WTC11 (cell line): Measurements from ENCODE around the gene FLCN. TPM values are rescaled to one million over a fixed set of nuclear protein-coding genes. Genes with fewer than 3 reads are reported as not detected.

Experiments used
- ATAC-seq: fragments of 200-7000 bp; cut with Tn5 transposase; 2 replicates; pipeline ENCODE4 v1.10.0; 2021; ENCODE audit warnings: mild to moderate bottlenecking, moderate library complexity
- CTCF ChIA-PET: fragments of 300-600 bp; sonication (Branson Sonifier 250); formaldehyde crosslinking; loops from one replicate; lab custom pipeline; 2021; ENCODE audit warnings: antibody characterized with exemption; lab: Charles Lee
- POLR2A ChIA-PET: fragments of 350-600 bp; sonication (Branson Sonifier 250); formaldehyde crosslinking; loops from one replicate; lab custom pipeline; 2021; ENCODE audit warnings: antibody characterized with exemption; lab: Charles Lee
- DNase-seq: peaks from one replicate; pipeline ENCODE4 v3.0.0; 2021; ENCODE audit warnings: low spot score
- H3K27ac Mint-ChIP-seq: 2 replicates; pipeline ENCODE4 v1.8.0; 2021; ENCODE audit warnings: mixed read lengths
- H3K27me3 Mint-ChIP-seq: 2 replicates; pipeline ENCODE4 v1.8.0; 2021; ENCODE audit warnings: low read depth, mild to moderate bottlenecking, moderate library complexity, mixed read lengths
- H3K36me3 Mint-ChIP-seq: 2 replicates; pipeline ENCODE4 v1.8.0; 2021; ENCODE audit warnings: mixed read lengths
- H3K4me1 Mint-ChIP-seq: 2 replicates; pipeline ENCODE4 v1.8.0; 2022; ENCODE audit warnings: mixed read lengths
- H3K4me3 Mint-ChIP-seq: 2 replicates; pipeline ENCODE4 v1.8.0; 2021; ENCODE audit warnings: mild to moderate bottlenecking, moderate library complexity, mixed read lengths
- H3K9me3 Mint-ChIP-seq: 2 replicates; pipeline ENCODE4 v1.8.0; 2021; ENCODE audit warnings: mixed read lengths
- CBFB ChIP-seq: sonication (generic); formaldehyde crosslinking; IDR thresholded peaks from 2 replicates; pipeline ENCODE4 v1.8.1; 2022; ENCODE audit warnings: mild to moderate bottlenecking, low read depth, missing genetic modification reagents
- FOXK1 ChIP-seq: sonication (generic); formaldehyde crosslinking; IDR thresholded peaks from 2 replicates; pipeline ENCODE4 v1.8.0; 2022; ENCODE audit warnings: mild to moderate bottlenecking, moderate library complexity, missing genetic modification reagents
- FOXP1 ChIP-seq: sonication (generic); formaldehyde crosslinking; IDR thresholded peaks from 2 replicates; pipeline ENCODE4 v1.8.0; 2022; ENCODE audit warnings: missing genetic modification reagents, mild to moderate bottlenecking, moderate library complexity, borderline replicate concordance
- HMGA2 ChIP-seq: fragments of 250-450 bp; sonication (Bioruptor Pico); IDR thresholded peaks from 2 replicates; pipeline ENCODE4 v1.4.0; 2021; ENCODE audit warnings: mild to moderate bottlenecking, moderate library complexity
- MYBL2 ChIP-seq: sonication (generic); formaldehyde crosslinking; IDR thresholded peaks from 2 replicates; pipeline ENCODE4 v1.8.1; 2023; ENCODE audit warnings: mild to moderate bottlenecking, moderate library complexity, missing genetic modification reagents
- NFE2L1 ChIP-seq: sonication (generic); formaldehyde crosslinking; IDR thresholded peaks from 2 replicates; pipeline ENCODE4 v1.8.1; 2023; ENCODE audit warnings: missing genetic modification reagents
- NFYB ChIP-seq: sonication (generic); formaldehyde crosslinking; conservative IDR thresholded peaks from 2 replicates; pipeline ENCODE4 v1.8.0; 2022; ENCODE audit warnings: low read depth, missing genetic modification reagents
- PRRX2 ChIP-seq: fragments of 250-450 bp; sonication (Bioruptor Pico); IDR thresholded peaks from 2 replicates; pipeline ENCODE4 v1.8.0; 2021; ENCODE audit warnings: mild to moderate bottlenecking
- SMAD3 ChIP-seq: sonication (generic); formaldehyde crosslinking; IDR thresholded peaks from 2 replicates; pipeline ENCODE4 v1.8.0; 2022; ENCODE audit warnings: missing genetic modification reagents, mild to moderate bottlenecking, borderline replicate concordance
- ZNF138 ChIP-seq: sonication (generic); formaldehyde crosslinking; conservative IDR thresholded peaks from 2 replicates; pipeline ENCODE4 v1.8.1; 2022; ENCODE audit warnings: mild to moderate bottlenecking, moderate library complexity, missing genetic modification reagents
- ZNF317 ChIP-seq: sonication (generic); formaldehyde crosslinking; IDR thresholded peaks from 2 replicates; pipeline ENCODE4 v1.8.1; 2023; ENCODE audit warnings: low read depth, mild to moderate bottlenecking, moderate library complexity, missing genetic modification reagents, borderline replicate concordance
- ZNF396 ChIP-seq: fragments of 250-450 bp; sonication (Bioruptor Pico); IDR thresholded peaks from 2 replicates; pipeline ENCODE4 v1.8.0; 2021; ENCODE audit warnings: mild to moderate bottlenecking, moderate library complexity, borderline replicate concordance
- ZNF416 ChIP-seq: fragments of 250-450 bp; sonication (Bioruptor Pico); IDR thresholded peaks from 2 replicates; pipeline ENCODE4 v1.9.0; 2021; ENCODE audit warnings: mild to moderate bottlenecking, inconsistent platforms
- ZNF423 ChIP-seq: fragments of 250-450 bp; sonication (Bioruptor Pico); IDR thresholded peaks from 2 replicates; pipeline ENCODE4 v2.1.2; 2022; ENCODE audit warnings: mild to moderate bottlenecking, moderate library complexity
- total RNA-seq: library from RNA; stranded (reverse); gene quantifications from 3 replicates; pipeline ENCODE4 v1.2.3, GENCODE V29; 2021
- TF ChIP-seq, protein P1 (sequence below): sonication (generic); formaldehyde crosslinking; IDR thresholded peaks from 2 replicates; pipeline ENCODE4 v1.8.0; 2022; ENCODE audit warnings: mild to moderate bottlenecking, missing genetic modification reagents
- TF ChIP-seq, protein P2 (sequence below): sonication (generic); formaldehyde crosslinking; conservative IDR thresholded peaks from 2 replicates; pipeline ENCODE4 v1.8.1; 2022; ENCODE audit warnings: mild to moderate bottlenecking, missing genetic modification reagents
- TF ChIP-seq, protein P3 (sequence below): sonication (generic); formaldehyde crosslinking; IDR thresholded peaks from 2 replicates; pipeline ENCODE4 v1.8.0; 2022; ENCODE audit warnings: mild to moderate bottlenecking, missing genetic modification reagents
- TF ChIP-seq, protein P4 (sequence below): sonication (generic); formaldehyde crosslinking; IDR thresholded peaks from 2 replicates; pipeline ENCODE4 v1.8.1; 2022; ENCODE audit warnings: mild to moderate bottlenecking, moderate library complexity, missing genetic modification reagents
- TF ChIP-seq, protein P5 (sequence below): fragments of 250-450 bp; sonication (Bioruptor Pico); IDR thresholded peaks from 2 replicates; pipeline ENCODE4 v1.9.0; 2021; ENCODE audit warnings: mild to moderate bottlenecking, borderline replicate concordance
- TF ChIP-seq, protein P6 (sequence below): fragments of 250-450 bp; sonication (Bioruptor Pico); IDR thresholded peaks from 2 replicates; pipeline ENCODE4 v1.9.0; 2021; ENCODE audit warnings: mild to moderate bottlenecking
- TF ChIP-seq, protein P7 (sequence below): fragments of 250-450 bp; sonication (Bioruptor Pico); IDR thresholded peaks from 2 replicates; pipeline ENCODE4 v1.9.0; 2021; ENCODE audit warnings: mild to moderate bottlenecking

Gene FLCN
- total RNA-seq, 1 experiment from 2014 or later: 40.8 TPM

DNA sequence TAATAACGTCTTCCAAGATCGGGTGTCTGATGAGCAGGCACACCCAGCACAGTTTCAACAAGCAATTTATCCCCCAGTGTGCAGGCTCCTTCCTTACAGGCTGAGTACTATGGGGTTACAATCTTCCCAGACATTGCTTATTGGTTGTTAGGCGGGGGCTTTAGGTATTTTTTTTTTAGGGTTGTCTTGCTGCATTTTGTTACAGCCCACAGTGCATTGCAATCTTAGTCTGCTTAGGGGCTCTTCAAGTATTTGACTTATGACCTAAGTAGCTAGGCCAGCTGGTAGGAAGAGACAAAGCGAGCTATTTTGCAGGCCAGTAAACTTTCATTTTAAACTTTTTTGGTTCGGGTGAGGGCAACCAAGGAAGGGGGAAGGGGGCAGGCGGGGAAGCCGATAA lies 36.7 kb downstream of the FLCN start:
- ATAC-seq (no peak), DNase-seq (no peak)
- TF ChIP-seq FOXK1 (no peak), ZNF416 (CRISPR knock-in tag) (no peak), ZNF423 (CRISPR knock-in tag) (no peak)
- TF ChIP-seq, protein P1, sequence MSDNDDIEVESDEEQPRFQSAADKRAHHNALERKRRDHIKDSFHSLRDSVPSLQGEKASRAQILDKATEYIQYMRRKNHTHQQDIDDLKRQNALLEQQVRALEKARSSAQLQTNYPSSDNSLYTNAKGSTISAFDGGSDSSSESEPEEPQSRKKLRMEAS (CRISPR knock-in tag): no peak
- TF ChIP-seq, protein P2, sequence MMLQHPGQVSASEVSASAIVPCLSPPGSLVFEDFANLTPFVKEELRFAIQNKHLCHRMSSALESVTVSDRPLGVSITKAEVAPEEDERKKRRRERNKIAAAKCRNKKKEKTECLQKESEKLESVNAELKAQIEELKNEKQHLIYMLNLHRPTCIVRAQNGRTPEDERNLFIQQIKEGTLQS (CRISPR knock-in tag): no peak
- H3K27ac Mint-ChIP-seq: no peak overlapping the region
- CTCF ChIA-PET: interaction anchor here (1.0 kb wide), 1 partner anchor 59 kb away, joined by 5 read pairs; no protein-coding TSS in a partner anchor
- H3K4me3 Mint-ChIP-seq: no peak overlapping the region
- no peaks in the 10 kb centered on the region for H3K9me3 Mint-ChIP-seq
- POLR2A ChIA-PET: no interaction called here
- peaks cover 2% of the 10 kb centered on the region; the same call in 1 of the 2 replicates for H3K27me3 Mint-ChIP-seq
- H3K4me1 Mint-ChIP-seq: no peaks in the 10 kb centered on the region
- H3K36me3 Mint-ChIP-seq: no peaks in the 10 kb centered on the region

DNA sequence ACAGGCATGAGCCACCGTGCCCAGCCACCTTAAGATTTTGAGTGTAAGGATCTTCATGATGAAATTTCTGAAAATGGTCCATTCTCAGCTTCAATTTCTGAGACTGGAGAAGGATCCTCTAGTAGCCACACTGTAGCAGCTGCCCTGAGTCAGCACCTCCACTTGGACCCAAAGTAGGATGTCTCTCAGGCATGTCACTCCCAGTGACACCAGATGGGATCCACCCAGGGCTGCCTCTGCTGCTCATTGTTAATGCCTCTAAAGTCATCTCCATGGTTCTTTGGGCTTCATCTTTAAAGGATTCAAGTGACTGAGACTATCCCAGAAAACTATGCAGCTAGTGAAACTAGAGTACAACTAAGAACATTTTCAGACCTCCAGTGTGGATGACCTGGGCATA lies 38.7 kb downstream of the FLCN start:
- Mint-ChIP-seq H3K4me1 (no peaks in the 10 kb centered on the region), H3K36me3 (no peaks in the 10 kb centered on the region), H3K27ac (no peak overlapping the region), H3K27me3 (no peaks in the 10 kb centered on the region), H3K9me3 (no peaks in the 10 kb centered on the region), H3K4me3 (no peak overlapping the region)
- DNase-seq: no peak
- POLR2A ChIA-PET: no interaction called here
- CTCF ChIA-PET: no interaction called here
- ATAC-seq: no peak
- no peak for TF ChIP-seq ZNF138 (CRISPR knock-in tag)
- TF ChIP-seq HMGA2: no peak
- no peak for TF ChIP-seq MYBL2 (CRISPR knock-in tag)
- TF ChIP-seq FOXP1 (CRISPR knock-in tag): no peak
- TF ChIP-seq, protein P2 (CRISPR knock-in tag): no peak
- no peak for TF ChIP-seq NFYB (CRISPR knock-in tag)
- TF ChIP-seq, protein P3, sequence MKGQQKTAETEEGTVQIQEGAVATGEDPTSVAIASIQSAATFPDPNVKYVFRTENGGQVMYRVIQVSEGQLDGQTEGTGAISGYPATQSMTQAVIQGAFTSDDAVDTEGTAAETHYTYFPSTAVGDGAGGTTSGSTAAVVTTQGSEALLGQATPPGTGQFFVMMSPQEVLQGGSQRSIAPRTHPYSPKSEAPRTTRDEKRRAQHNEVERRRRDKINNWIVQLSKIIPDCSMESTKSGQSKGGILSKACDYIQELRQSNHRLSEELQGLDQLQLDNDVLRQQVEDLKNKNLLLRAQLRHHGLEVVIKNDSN (CRISPR knock-in tag): no peak
- TF ChIP-seq NFE2L1 (CRISPR knock-in tag): no peak
- TF ChIP-seq, protein P4, sequence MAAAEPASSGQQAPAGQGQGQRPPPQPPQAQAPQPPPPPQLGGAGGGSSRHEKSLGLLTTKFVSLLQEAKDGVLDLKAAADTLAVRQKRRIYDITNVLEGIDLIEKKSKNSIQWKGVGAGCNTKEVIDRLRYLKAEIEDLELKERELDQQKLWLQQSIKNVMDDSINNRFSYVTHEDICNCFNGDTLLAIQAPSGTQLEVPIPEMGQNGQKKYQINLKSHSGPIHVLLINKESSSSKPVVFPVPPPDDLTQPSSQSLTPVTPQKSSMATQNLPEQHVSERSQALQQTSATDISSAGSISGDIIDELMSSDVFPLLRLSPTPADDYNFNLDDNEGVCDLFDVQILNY (CRISPR knock-in tag): no peak

DNA sequence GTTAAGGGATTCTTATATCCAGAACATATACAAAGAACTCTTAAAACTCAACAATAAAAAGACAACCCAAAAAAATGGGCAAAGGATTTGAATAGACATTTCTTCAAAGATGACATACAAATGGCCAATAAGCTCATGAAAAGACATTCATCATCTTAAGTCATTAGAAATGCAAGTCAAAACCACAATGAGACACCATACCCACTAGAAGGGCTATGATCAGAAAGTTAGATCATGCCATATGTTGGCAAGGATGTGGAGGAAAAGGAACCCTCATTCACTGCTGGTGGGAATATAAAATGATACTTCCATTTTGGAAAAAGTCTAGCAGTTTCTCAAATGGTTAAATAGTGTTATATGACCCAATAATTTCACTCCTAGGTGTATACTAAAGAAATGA lies 40.2 kb downstream of the FLCN start:
- no peaks in the 10 kb centered on the region for H3K36me3 Mint-ChIP-seq
- no peak overlapping the region for H3K27ac Mint-ChIP-seq
- H3K4me1 Mint-ChIP-seq: no peaks in the 10 kb centered on the region
- DNase-seq (no peak), ATAC-seq (no peak)
- no peaks in the 10 kb centered on the region for H3K9me3 Mint-ChIP-seq
- no peak overlapping the region for H3K4me3 Mint-ChIP-seq
- H3K27me3 Mint-ChIP-seq: no peaks in the 10 kb centered on the region
- CTCF ChIA-PET: interaction anchor here (1.4 kb wide), 1 partner anchor 55 kb away, joined by 8 read pairs; no protein-coding TSS in a partner anchor
- POLR2A ChIA-PET: no interaction called here
- TF ChIP-seq ZNF396 (CRISPR knock-in tag) (no peak), CBFB (CRISPR knock-in tag) (no peak), SMAD3 (CRISPR knock-in tag) (no peak), NFE2L1 (CRISPR knock-in tag) (no peak), PRRX2 (CRISPR knock-in tag) (no peak), FOXP1 (CRISPR knock-in tag) (no peak), NFYB (CRISPR knock-in tag) (no peak), ZNF317 (no peak)
- TF ChIP-seq, protein P5, sequence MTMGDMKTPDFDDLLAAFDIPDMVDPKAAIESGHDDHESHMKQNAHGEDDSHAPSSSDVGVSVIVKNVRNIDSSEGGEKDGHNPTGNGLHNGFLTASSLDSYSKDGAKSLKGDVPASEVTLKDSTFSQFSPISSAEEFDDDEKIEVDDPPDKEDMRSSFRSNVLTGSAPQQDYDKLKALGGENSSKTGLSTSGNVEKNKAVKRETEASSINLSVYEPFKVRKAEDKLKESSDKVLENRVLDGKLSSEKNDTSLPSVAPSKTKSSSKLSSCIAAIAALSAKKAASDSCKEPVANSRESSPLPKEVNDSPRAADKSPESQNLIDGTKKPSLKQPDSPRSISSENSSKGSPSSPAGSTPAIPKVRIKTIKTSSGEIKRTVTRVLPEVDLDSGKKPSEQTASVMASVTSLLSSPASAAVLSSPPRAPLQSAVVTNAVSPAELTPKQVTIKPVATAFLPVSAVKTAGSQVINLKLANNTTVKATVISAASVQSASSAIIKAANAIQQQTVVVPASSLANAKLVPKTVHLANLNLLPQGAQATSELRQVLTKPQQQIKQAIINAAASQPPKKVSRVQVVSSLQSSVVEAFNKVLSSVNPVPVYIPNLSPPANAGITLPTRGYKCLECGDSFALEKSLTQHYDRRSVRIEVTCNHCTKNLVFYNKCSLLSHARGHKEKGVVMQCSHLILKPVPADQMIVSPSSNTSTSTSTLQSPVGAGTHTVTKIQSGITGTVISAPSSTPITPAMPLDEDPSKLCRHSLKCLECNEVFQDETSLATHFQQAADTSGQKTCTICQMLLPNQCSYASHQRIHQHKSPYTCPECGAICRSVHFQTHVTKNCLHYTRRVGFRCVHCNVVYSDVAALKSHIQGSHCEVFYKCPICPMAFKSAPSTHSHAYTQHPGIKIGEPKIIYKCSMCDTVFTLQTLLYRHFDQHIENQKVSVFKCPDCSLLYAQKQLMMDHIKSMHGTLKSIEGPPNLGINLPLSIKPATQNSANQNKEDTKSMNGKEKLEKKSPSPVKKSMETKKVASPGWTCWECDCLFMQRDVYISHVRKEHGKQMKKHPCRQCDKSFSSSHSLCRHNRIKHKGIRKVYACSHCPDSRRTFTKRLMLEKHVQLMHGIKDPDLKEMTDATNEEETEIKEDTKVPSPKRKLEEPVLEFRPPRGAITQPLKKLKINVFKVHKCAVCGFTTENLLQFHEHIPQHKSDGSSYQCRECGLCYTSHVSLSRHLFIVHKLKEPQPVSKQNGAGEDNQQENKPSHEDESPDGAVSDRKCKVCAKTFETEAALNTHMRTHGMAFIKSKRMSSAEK (CRISPR knock-in tag): no peak
- TF ChIP-seq, protein P3 (CRISPR knock-in tag): no peak
- TF ChIP-seq, protein P6, sequence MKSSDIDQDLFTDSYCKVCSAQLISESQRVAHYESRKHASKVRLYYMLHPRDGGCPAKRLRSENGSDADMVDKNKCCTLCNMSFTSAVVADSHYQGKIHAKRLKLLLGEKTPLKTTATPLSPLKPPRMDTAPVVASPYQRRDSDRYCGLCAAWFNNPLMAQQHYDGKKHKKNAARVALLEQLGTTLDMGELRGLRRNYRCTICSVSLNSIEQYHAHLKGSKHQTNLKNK (CRISPR knock-in tag): no peak
- TF ChIP-seq, protein P7, sequence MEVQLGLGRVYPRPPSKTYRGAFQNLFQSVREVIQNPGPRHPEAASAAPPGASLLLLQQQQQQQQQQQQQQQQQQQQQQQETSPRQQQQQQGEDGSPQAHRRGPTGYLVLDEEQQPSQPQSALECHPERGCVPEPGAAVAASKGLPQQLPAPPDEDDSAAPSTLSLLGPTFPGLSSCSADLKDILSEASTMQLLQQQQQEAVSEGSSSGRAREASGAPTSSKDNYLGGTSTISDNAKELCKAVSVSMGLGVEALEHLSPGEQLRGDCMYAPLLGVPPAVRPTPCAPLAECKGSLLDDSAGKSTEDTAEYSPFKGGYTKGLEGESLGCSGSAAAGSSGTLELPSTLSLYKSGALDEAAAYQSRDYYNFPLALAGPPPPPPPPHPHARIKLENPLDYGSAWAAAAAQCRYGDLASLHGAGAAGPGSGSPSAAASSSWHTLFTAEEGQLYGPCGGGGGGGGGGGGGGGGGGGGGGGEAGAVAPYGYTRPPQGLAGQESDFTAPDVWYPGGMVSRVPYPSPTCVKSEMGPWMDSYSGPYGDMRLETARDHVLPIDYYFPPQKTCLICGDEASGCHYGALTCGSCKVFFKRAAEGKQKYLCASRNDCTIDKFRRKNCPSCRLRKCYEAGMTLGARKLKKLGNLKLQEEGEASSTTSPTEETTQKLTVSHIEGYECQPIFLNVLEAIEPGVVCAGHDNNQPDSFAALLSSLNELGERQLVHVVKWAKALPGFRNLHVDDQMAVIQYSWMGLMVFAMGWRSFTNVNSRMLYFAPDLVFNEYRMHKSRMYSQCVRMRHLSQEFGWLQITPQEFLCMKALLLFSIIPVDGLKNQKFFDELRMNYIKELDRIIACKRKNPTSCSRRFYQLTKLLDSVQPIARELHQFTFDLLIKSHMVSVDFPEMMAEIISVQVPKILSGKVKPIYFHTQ (CRISPR knock-in tag): no peak
